ENCODE results near the gene CUX1. TPM values are rescaled to one million over a fixed set of nuclear protein-coding genes. Genes with fewer than 3 reads are reported as not detected.

The CUX1 gene
- total RNA-seq, 1 donor from 2014 or later: 56.5 TPM

- H3K4me3 Mint-ChIP-seq (ENCODE audit: unreplicated experiment): no peak overlapping the region
- H3K27me3 Mint-ChIP-seq (ENCODE audit: unreplicated experiment): peaks cover 12% of the 10 kb centered on the region
Measured at GRCh38 chr7:102282465-102283362, 465.3 kb downstream of the CUX1 start.

GRCh38 chr7:102283477-102284189 is 466.2 kb downstream of the CUX1 start:
- H3K4me3 Mint-ChIP-seq (ENCODE audit: unreplicated experiment): no peak overlapping the region

More at GRCh38 chr7:102282465-102283362, 465.3 kb downstream of the CUX1 start:
- peaks cover 7% of the 10 kb centered on the region for H3K4me1 Mint-ChIP-seq (ENCODE audit: low read depth, unreplicated experiment)
- no peaks in the 10 kb centered on the region for H3K36me3 Mint-ChIP-seq (ENCODE audit: unreplicated experiment)
- H3K9me3 Mint-ChIP-seq (ENCODE audit: unreplicated experiment): peaks cover 3% of the 10 kb centered on the region
- DNase-seq: no peak
- H3K27ac Mint-ChIP-seq (ENCODE audit: unreplicated experiment): no peak overlapping the region
- no peak for TF ChIP-seq CTCF (IDR thresholded peaks at IDR 0.05; ENCODE audit: partially characterized antibody, unreplicated experiment)

GRCh38 chr7:102284399-102284798 is 467.0 kb downstream of the CUX1 start:
- Mint-ChIP-seq H3K4me1 (ENCODE audit: low read depth, unreplicated experiment) (peaks cover 10% of the 10 kb centered on the region), H3K27ac (ENCODE audit: unreplicated experiment) (peak overlapping the region; percentile 22), H3K27me3 (ENCODE audit: unreplicated experiment) (peaks cover 15% of the 10 kb centered on the region), H3K4me3 (ENCODE audit: unreplicated experiment) (no peak overlapping the region), H3K36me3 (ENCODE audit: unreplicated experiment) (no peaks in the 10 kb centered on the region), H3K9me3 (ENCODE audit: unreplicated experiment) (peaks cover 3% of the 10 kb centered on the region)
- DNase-seq: no peak
- TF ChIP-seq CTCF (IDR thresholded peaks at IDR 0.05; ENCODE audit: partially characterized antibody, unreplicated experiment): no peak

More at GRCh38 chr7:102283477-102284189, 466.2 kb downstream of the CUX1 start:
- no peak for TF ChIP-seq CTCF (IDR thresholded peaks at IDR 0.05; ENCODE audit: partially characterized antibody, unreplicated experiment)
- Mint-ChIP-seq H3K36me3 (ENCODE audit: unreplicated experiment) (no peaks in the 10 kb centered on the region), H3K27me3 (ENCODE audit: unreplicated experiment) (peaks cover 12% of the 10 kb centered on the region), H3K9me3 (ENCODE audit: unreplicated experiment) (peaks cover 3% of the 10 kb centered on the region), H3K27ac (ENCODE audit: unreplicated experiment) (no peak overlapping the region), H3K4me1 (ENCODE audit: low read depth, unreplicated experiment) (peaks cover 10% of the 10 kb centered on the region)
- DNase-seq: no peak

- Mint-ChIP-seq H3K27me3 (ENCODE audit: unreplicated experiment) (peaks cover 12% of the 10 kb centered on the region), H3K4me3 (ENCODE audit: unreplicated experiment) (peak overlapping the region; percentile 82), H3K4me1 (ENCODE audit: low read depth, unreplicated experiment) (peaks cover 10% of the 10 kb centered on the region), H3K9me3 (ENCODE audit: unreplicated experiment) (peaks cover 3% of the 10 kb centered on the region), H3K36me3 (ENCODE audit: unreplicated experiment) (no peaks in the 10 kb centered on the region), H3K27ac (ENCODE audit: unreplicated experiment) (peak overlapping the region; percentile 75)
- no peak for TF ChIP-seq CTCF (IDR thresholded peaks at IDR 0.05; ENCODE audit: partially characterized antibody, unreplicated experiment)
- DNase-seq: no peak
Measured at GRCh38 chr7:102284891-102285539, 467.6 kb downstream of the CUX1 start.
